ENCODE data around the gene RPL19. TPM values are rescaled to one million over a fixed set of nuclear protein-coding genes. Genes with fewer than 3 reads are reported as not detected.

The RPL19 gene
- total RNA-seq = 1,000 to 10,000 TPM in 6 of 9 donors, 100 to 1,000 TPM in 3; 836 to 1,525 (median 1,097) TPM
- polyA plus RNA-seq = 1,000 to 10,000 TPM; 1,669 to 2,599 TPM
- long read RNA-seq, donor 1, transcript RPL19-201 (6 exons, 737 nt) = major isoform, 310 of 347 reads
- long read RNA-seq, donor 1, partial matches to known transcripts = 26 of 347 reads
- long read RNA-seq, donor 1, other reads (novel, unspliced or antisense) = 10 of 347 reads
- long read RNA-seq, donor 2, transcript RPL19-201 (6 exons, 737 nt) = major isoform, 337 of 367 reads
- long read RNA-seq, donor 2, partial matches to known transcripts = 25 of 367 reads
- long read RNA-seq, donor 2, other reads (novel, unspliced or antisense) = 3 of 367 reads
- long read RNA-seq, donor 3, transcript RPL19-201 (6 exons, 737 nt) = major isoform, 222 of 256 reads
- long read RNA-seq, donor 3, partial matches to known transcripts = 30 of 256 reads
- long read RNA-seq, donor 3, other reads (novel, unspliced or antisense) = 3 of 256 reads

GRCh38 chr17:39200070-39200879 is at the start of gene RPL19:
Gene RPL19 (plus strand): TSS chr17:39200283. CDS start chr17:39200345, 62 bp downstream.
- WGBS, 4 donors = 0% methylated on average over 24 to 52 of the region's 52 CpGs
- intact Hi-C loops (cut with DNase I) = no loop called here
- Histone ChIP-seq H3K4me1 (peaks cover 0 to 51% (median 29%) of the 10 kb centered on the region in 12 donors), H3K27ac (peak within 1 kb of the TSS; percentile 92 to 100 (median 98)), H3K36me3 (peaks cover 11 to 44% (median 42%) of the 10 kb centered on the region in 9 donors), H3K4me3 (peak within 1 kb of the TSS; percentile 71 to 99 (median 82)), H3K27me3 (no peaks in the 10 kb centered on the region), H3K9me3 (no peaks in the 10 kb centered on the region)
- TF ChIP-seq CTCF (IDR thresholded peaks at IDR 0.05) (no peak), POLR2A (IDR thresholded peaks at IDR 0.05) (peak in 1 of 2 donors; percentile 54)
- ATAC-seq (peak; percentile 70 to 86 (median 80)), DNase-seq (peak; percentile 76 to 89 (median 82))

DNA sequence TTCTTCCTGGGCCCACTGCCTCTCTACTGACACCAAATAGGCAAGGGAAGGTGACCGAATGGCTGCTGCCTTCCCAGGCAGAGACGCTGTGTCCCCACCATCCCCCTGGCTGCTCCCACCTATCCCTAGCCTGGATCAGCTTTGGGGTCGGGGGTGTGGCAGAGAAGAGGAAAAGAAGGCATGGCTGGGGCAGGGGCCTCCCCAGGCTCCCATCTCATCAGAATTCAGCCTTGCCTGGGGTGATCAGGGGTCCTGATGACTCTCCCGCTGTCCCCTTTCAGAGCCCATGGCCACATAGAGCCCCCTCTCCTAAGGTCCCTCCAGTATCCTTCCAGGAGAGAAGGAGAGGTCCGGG is 49.3 kb upstream of the RPL19 start:
- 19 to 30% (median 27%) methylated on average over 4 to 5 of the region's 5 CpGs; no CpG with 5 or more reads in 1 of the 4 donors for WGBS, 4 donors
- no peaks in the 10 kb centered on the region for H3K36me3 ChIP-seq
- TF ChIP-seq CTCF (IDR thresholded peaks at IDR 0.05) (no peak), POLR2A (IDR thresholded peaks at IDR 0.05) (no peak)
- peaks cover 0 to 32% (median 17%) of the 10 kb centered on the region in 12 donors for H3K4me1 ChIP-seq
- intact Hi-C loops (cut with DNase I) = loop anchor here in 7 of 10 donors (5.0 to 10.0 kb wide), 9 partner anchors 68 to 398 kb away; partner anchors contain the start of genes LASP1 (in 4 of the 7), FBXO47 (in 2 of the 7) and PSMB3 (in 1 of the 7)
- ATAC-seq (no peak), DNase-seq (no peak)
- H3K9me3 ChIP-seq = no peaks in the 10 kb centered on the region
- H3K27me3 ChIP-seq = peaks cover 0 to 24% (median 4%) of the 10 kb centered on the region in 9 donors
- peak overlapping the region; percentile 35 to 98 (median 92) for H3K27ac ChIP-seq
- peak overlapping the region in 11 of 12 donors; percentile 44 to 99 (median 73) for H3K4me3 ChIP-seq

- peak within 1 kb of the TSS; percentile 54 to 98 (median 92) for H3K27ac ChIP-seq
- TF ChIP-seq CTCF (IDR thresholded peaks at IDR 0.05) (no peak), POLR2A (IDR thresholded peaks at IDR 0.05) (no peak)
- intact Hi-C loops (cut with DNase I) = loop anchor here in 7 of 10 donors (5.0 to 10.0 kb wide), 9 partner anchors 69 to 399 kb away; partner anchors contain the start of genes LASP1 (in 4 of the 7), FBXO47 (in 2 of the 7) and PSMB3 (in 1 of the 7)
- ATAC-seq (no peak), DNase-seq (peak in 2 of 5 donors; percentile 30 to 72)
- H3K27me3 ChIP-seq = peaks cover 0 to 24% (median 4%) of the 10 kb centered on the region in 9 donors
- WGBS, 4 donors = 1 to 3% (median 2%) methylated on average over 13 to 68 of the region's 68 CpGs
- H3K36me3 ChIP-seq = no peaks in the 10 kb centered on the region
- no peaks in the 10 kb centered on the region for H3K9me3 ChIP-seq
- H3K4me3 ChIP-seq = peak within 1 kb of the TSS; percentile 32 to 99 (median 72)
- H3K4me1 ChIP-seq = peaks cover 0 to 32% (median 17%) of the 10 kb centered on the region in 12 donors
Measured at GRCh38 chr17:39151150-39151942, 48.7 kb upstream of the RPL19 start, which contains the start of gene PLXDC1. Gene PLXDC1 (minus strand): TSS chr17:39151637. CDS start chr17:39151437, 200 bp downstream.
